ENCODE results near the gene MAP3K13.

The MAP3K13 gene

GRCh38 chr3:185332026-185332735 lies 30.8 kb upstream of the MAP3K13 start:
- Histone ChIP-seq H3K4me1 (ENCODE audit: insufficient read depth, insufficient read length) (peaks cover 4% of the 10 kb centered on the region), H3K9ac (ENCODE audit: insufficient read length, low read depth) (no peak overlapping the region), H3K36me3 (ENCODE audit: insufficient read depth, insufficient read length, low read length) (no peaks in the 10 kb centered on the region), H3K4me3 (ENCODE audit: insufficient read length, low read depth) (no peak overlapping the region), H3K9me3 (ENCODE audit: insufficient read depth, low read length) (no peaks in the 10 kb centered on the region), H3K27me3 (ENCODE audit: insufficient read depth, insufficient read length) (peaks cover 51% of the 10 kb centered on the region)
- TF ChIP-seq ZNF274 (IDR thresholded peaks at IDR 0.05; ENCODE audit: low read depth, low read length) = no peak
- TF ChIP-seq SUZ12 (IDR thresholded peaks at IDR 0.05; ENCODE audit: extremely low read depth, insufficient read depth, insufficient read length) = no peak
- no peak for TF ChIP-seq YY1 (IDR thresholded peaks at IDR 0.05; ENCODE audit: insufficient read depth, insufficient read length)
- no peak for DNase-seq (ENCODE audit: low read depth, low spot score)

DNA sequence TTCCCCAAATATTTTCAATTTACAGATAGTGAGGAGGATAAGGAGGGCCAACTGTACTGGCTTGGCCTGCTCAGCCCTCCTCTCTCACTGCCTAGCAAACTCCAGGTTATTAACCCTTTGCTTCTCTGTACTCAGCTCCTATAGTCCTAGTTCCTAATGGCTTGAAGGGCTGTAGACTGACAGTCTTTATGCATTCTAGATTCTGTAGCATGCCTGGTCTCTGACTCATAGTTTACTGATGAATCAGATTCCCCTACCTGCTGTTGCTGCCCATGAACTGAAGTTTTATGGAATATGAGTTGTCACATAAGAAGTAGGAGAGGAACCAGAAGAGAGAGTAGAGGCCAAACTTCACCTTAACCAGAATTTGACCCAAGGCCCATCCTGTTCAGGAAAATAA lies 27.1 kb upstream of the MAP3K13 start:
- TF ChIP-seq ZNF274 (IDR thresholded peaks at IDR 0.05; ENCODE audit: low read depth, low read length) (no peak), SUZ12 (IDR thresholded peaks at IDR 0.05; ENCODE audit: extremely low read depth, insufficient read depth, insufficient read length) (no peak), YY1 (IDR thresholded peaks at IDR 0.05; ENCODE audit: insufficient read depth, insufficient read length) (no peak)
- Histone ChIP-seq H3K36me3 (ENCODE audit: insufficient read depth, insufficient read length, low read length) (no peaks in the 10 kb centered on the region), H3K4me1 (ENCODE audit: insufficient read depth, insufficient read length) (no peaks in the 10 kb centered on the region), H3K9ac (ENCODE audit: insufficient read length, low read depth) (no peak overlapping the region), H3K4me3 (ENCODE audit: insufficient read length, low read depth) (no peak overlapping the region), H3K27me3 (ENCODE audit: insufficient read depth, insufficient read length) (peaks cover 25% of the 10 kb centered on the region), H3K9me3 (ENCODE audit: insufficient read depth, low read length) (no peaks in the 10 kb centered on the region)
- DNase-seq (ENCODE audit: low read depth, low spot score) = no peak

DNA sequence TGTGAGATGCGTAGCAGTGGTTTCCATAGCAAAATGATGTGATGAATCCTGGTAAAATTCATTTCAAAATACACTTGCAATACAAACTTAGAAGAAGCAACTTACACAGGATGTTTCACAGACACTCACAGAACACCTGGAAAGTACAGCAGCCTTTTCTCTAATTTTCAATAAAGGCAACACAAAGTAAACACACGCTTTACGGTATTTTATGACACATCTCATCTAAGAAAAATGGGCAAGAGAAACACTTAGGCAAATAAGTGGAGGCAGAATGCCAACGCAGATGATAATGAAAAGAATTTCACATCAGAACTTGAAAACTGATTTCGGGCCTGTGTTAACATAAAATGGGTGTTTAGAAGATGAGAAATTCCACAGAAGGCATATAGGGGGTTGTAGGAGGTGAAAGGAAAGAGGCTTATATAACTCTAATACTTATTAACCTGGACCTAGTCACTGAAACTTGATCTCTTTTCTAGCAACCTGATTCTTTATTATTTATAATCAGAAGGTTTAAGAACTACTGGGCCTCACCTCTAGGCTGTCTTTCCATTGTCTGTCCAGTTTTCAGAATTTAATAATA lies 25.6 kb upstream of the MAP3K13 start:
- Histone ChIP-seq H3K4me3 (ENCODE audit: insufficient read length, low read depth) (no peak overlapping the region), H3K9ac (ENCODE audit: insufficient read length, low read depth) (no peak overlapping the region), H3K27me3 (ENCODE audit: insufficient read depth, insufficient read length) (peaks cover 16% of the 10 kb centered on the region), H3K36me3 (ENCODE audit: insufficient read depth, insufficient read length, low read length) (no peaks in the 10 kb centered on the region), H3K9me3 (ENCODE audit: insufficient read depth, low read length) (no peaks in the 10 kb centered on the region), H3K4me1 (ENCODE audit: insufficient read depth, insufficient read length) (no peaks in the 10 kb centered on the region)
- TF ChIP-seq ZNF274 (IDR thresholded peaks at IDR 0.05; ENCODE audit: low read depth, low read length) = no peak
- no peak for TF ChIP-seq SUZ12 (IDR thresholded peaks at IDR 0.05; ENCODE audit: extremely low read depth, insufficient read depth, insufficient read length)
- no peak for TF ChIP-seq YY1 (IDR thresholded peaks at IDR 0.05; ENCODE audit: insufficient read depth, insufficient read length)
- no peak for DNase-seq (ENCODE audit: low read depth, low spot score)

- no peaks in the 10 kb centered on the region for H3K36me3 ChIP-seq (ENCODE audit: insufficient read depth, insufficient read length, low read length)
- no peaks in the 10 kb centered on the region for H3K27me3 ChIP-seq (ENCODE audit: insufficient read depth, insufficient read length)
- H3K4me3 ChIP-seq (ENCODE audit: insufficient read length, low read depth) = no peak overlapping the region
- H3K4me1 ChIP-seq (ENCODE audit: insufficient read depth, insufficient read length) = no peaks in the 10 kb centered on the region
- DNase-seq (ENCODE audit: low read depth, low spot score) = no peak
- TF ChIP-seq YY1 (IDR thresholded peaks at IDR 0.05; ENCODE audit: insufficient read depth, insufficient read length) (no peak), ZNF274 (IDR thresholded peaks at IDR 0.05; ENCODE audit: low read depth, low read length) (no peak), SUZ12 (IDR thresholded peaks at IDR 0.05; ENCODE audit: extremely low read depth, insufficient read depth, insufficient read length) (no peak)
- H3K9me3 ChIP-seq (ENCODE audit: insufficient read depth, low read length) = no peaks in the 10 kb centered on the region
- no peak overlapping the region for H3K9ac ChIP-seq (ENCODE audit: insufficient read length, low read depth)
These were observed 23.0 kb upstream of the MAP3K13 start for GRCh38 chr3:185339945-185340344.

DNA sequence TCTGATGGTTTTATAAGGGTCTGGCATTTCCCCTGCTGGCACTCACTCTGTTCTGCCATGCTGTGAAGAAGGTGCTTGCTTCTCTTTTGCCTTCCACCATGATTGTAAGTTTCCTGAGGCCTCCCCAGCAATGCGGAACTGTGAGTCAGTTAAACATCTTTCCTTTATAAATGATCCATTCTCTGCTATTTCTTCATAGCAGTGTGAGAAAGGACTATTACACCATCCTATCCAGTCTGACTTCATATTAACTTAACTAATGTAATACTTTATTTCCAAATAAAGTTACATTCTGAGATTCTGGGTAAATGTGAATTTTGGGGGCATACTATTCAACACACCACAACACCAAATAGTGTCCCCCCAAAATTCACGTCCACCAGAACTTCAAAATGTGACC lies 22.2 kb upstream of the MAP3K13 start:
- Histone ChIP-seq H3K9ac (ENCODE audit: insufficient read length, low read depth) (no peak overlapping the region), H3K4me3 (ENCODE audit: insufficient read length, low read depth) (no peak overlapping the region)

DNA sequence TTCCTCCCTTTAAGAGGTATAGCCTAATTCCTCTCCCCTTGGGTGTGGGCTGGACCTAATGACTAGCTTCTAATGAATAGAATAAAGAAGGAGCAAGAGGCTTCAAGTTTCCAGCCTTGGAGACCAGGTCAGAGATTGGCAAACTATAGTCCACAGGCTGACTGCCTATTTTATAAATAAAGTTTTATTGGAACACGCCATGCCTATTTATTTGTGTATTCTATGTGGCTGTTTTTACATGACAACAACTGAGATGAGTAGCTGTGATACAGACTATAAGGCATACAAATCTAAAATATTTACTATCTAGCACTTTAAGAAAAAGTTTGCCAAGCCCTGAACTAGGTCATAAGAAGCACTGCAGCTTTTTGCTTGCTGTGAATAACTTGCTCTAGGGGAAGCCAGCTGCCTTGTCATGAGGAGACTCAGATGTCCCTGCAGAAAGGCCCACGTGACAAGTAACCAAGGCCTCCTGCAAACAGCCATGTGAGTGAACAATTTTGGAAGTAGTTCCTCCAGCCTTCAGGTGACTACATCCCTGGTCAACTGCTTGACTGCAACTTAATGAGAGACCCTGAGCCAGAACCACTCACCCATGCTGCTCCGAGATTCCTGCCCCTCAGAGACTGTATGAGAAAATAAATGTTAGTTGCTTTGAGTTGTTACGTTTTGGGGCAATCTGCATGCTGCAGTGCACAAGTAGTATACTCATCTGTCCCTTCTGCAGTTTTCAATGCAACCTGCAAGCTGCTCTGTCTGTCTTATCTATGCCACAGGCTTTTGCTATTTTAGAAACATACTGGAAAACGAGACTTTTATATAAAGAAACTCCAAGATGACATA lies 21.1 kb upstream of the MAP3K13 start:
- no peak for TF ChIP-seq ZNF274 (IDR thresholded peaks at IDR 0.05; ENCODE audit: low read depth, low read length)
- TF ChIP-seq SUZ12 (IDR thresholded peaks at IDR 0.05; ENCODE audit: extremely low read depth, insufficient read depth, insufficient read length) = no peak
- H3K9me3 ChIP-seq (ENCODE audit: insufficient read depth, low read length) = no peaks in the 10 kb centered on the region
- no peak for DNase-seq (ENCODE audit: low read depth, low spot score)
- no peak overlapping the region for H3K4me3 ChIP-seq (ENCODE audit: insufficient read length, low read depth)
- H3K4me1 ChIP-seq (ENCODE audit: insufficient read depth, insufficient read length) = no peaks in the 10 kb centered on the region
- no peaks in the 10 kb centered on the region for H3K27me3 ChIP-seq (ENCODE audit: insufficient read depth, insufficient read length)
- no peaks in the 10 kb centered on the region for H3K36me3 ChIP-seq (ENCODE audit: insufficient read depth, insufficient read length, low read length)
- no peak overlapping the region for H3K9ac ChIP-seq (ENCODE audit: insufficient read length, low read depth)

More for the DNA sequence above, 22.2 kb upstream of the MAP3K13 start:
- H3K27me3 ChIP-seq (ENCODE audit: insufficient read depth, insufficient read length) = no peaks in the 10 kb centered on the region
- no peaks in the 10 kb centered on the region for H3K9me3 ChIP-seq (ENCODE audit: insufficient read depth, low read length)
- H3K36me3 ChIP-seq (ENCODE audit: insufficient read depth, insufficient read length, low read length) = no peaks in the 10 kb centered on the region
- TF ChIP-seq ZNF274 (IDR thresholded peaks at IDR 0.05; ENCODE audit: low read depth, low read length) = no peak
- TF ChIP-seq SUZ12 (IDR thresholded peaks at IDR 0.05; ENCODE audit: extremely low read depth, insufficient read depth, insufficient read length) = no peak
- no peak for TF ChIP-seq YY1 (IDR thresholded peaks at IDR 0.05; ENCODE audit: insufficient read depth, insufficient read length)
- no peak for DNase-seq (ENCODE audit: low read depth, low spot score)
- no peaks in the 10 kb centered on the region for H3K4me1 ChIP-seq (ENCODE audit: insufficient read depth, insufficient read length)
